ENCODE results near the gene AICDA. TPM values are rescaled to one million over a fixed set of nuclear protein-coding genes. Genes with fewer than 3 reads are reported as not detected.

AICDA gene
- total and polyA plus RNA-seq, 4 donors, result 0.28 TPM; not detected in 3

DNA sequence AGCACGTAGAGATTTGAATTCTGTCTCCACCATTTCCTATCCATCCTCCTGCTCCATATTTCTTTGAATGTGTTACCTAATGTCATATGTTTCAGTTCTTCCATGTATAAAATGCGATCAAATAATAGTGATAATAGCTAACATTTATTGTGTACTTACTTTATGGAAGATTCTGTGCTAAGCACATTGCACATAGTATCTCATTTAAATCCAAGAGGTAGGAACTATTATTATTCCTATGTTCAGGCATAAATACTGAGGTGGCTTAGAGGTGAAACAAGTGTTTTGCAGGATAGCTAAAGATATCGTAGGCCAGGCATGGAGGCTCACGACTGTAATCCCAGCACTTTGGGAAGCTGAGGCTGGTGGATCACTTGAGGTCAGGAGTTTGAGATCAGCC lies 17.5 kb upstream of the AICDA start:
- H3K9me3 ChIP-seq (ENCODE audit: control insufficient read depth in 4 of 4, low read length in 3 of 4), result no peaks in the 10 kb centered on the region
- no peak overlapping the region for H3K27ac ChIP-seq (ENCODE audit: low read depth in 1 of 2, low read length in 2 of 2)
- H3K4me1 ChIP-seq (ENCODE audit: control insufficient read depth in 4 of 4, insufficient read depth in 4 of 4, low read length in 3 of 4), result no peaks in the 10 kb centered on the region
- TF ChIP-seq HNF4A (conservative IDR thresholded peaks at IDR 0.05) (no peak), RXRA (IDR thresholded peaks at IDR 0.05) (no peak), EGR1 (IDR thresholded peaks at IDR 0.05; ENCODE audit: low read depth in 2 of 2) (no peak), HNF4G (IDR thresholded peaks at IDR 0.05) (no peak), FOXA1 (IDR thresholded peaks at IDR 0.05) (no peak), YY1 (IDR thresholded peaks at IDR 0.05) (no peak), TAF1 (conservative IDR thresholded peaks at IDR 0.05) (no peak), NR2F2 (IDR thresholded peaks at IDR 0.05) (no peak), MAX (IDR thresholded peaks at IDR 0.05) (no peak), FOXA2 (IDR thresholded peaks at IDR 0.05) (no peak)
- TF ChIP-seq, protein P1, sequence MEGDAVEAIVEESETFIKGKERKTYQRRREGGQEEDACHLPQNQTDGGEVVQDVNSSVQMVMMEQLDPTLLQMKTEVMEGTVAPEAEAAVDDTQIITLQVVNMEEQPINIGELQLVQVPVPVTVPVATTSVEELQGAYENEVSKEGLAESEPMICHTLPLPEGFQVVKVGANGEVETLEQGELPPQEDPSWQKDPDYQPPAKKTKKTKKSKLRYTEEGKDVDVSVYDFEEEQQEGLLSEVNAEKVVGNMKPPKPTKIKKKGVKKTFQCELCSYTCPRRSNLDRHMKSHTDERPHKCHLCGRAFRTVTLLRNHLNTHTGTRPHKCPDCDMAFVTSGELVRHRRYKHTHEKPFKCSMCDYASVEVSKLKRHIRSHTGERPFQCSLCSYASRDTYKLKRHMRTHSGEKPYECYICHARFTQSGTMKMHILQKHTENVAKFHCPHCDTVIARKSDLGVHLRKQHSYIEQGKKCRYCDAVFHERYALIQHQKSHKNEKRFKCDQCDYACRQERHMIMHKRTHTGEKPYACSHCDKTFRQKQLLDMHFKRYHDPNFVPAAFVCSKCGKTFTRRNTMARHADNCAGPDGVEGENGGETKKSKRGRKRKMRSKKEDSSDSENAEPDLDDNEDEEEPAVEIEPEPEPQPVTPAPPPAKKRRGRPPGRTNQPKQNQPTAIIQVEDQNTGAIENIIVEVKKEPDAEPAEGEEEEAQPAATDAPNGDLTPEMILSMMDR (IDR thresholded peaks at IDR 0.05; ENCODE audit: low read depth, low read length, missing input control), result no peak
- TF ChIP-seq, protein P2, sequence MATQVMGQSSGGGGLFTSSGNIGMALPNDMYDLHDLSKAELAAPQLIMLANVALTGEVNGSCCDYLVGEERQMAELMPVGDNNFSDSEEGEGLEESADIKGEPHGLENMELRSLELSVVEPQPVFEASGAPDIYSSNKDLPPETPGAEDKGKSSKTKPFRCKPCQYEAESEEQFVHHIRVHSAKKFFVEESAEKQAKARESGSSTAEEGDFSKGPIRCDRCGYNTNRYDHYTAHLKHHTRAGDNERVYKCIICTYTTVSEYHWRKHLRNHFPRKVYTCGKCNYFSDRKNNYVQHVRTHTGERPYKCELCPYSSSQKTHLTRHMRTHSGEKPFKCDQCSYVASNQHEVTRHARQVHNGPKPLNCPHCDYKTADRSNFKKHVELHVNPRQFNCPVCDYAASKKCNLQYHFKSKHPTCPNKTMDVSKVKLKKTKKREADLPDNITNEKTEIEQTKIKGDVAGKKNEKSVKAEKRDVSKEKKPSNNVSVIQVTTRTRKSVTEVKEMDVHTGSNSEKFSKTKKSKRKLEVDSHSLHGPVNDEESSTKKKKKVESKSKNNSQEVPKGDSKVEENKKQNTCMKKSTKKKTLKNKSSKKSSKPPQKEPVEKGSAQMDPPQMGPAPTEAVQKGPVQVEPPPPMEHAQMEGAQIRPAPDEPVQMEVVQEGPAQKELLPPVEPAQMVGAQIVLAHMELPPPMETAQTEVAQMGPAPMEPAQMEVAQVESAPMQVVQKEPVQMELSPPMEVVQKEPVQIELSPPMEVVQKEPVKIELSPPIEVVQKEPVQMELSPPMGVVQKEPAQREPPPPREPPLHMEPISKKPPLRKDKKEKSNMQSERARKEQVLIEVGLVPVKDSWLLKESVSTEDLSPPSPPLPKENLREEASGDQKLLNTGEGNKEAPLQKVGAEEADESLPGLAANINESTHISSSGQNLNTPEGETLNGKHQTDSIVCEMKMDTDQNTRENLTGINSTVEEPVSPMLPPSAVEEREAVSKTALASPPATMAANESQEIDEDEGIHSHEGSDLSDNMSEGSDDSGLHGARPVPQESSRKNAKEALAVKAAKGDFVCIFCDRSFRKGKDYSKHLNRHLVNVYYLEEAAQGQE (IDR thresholded peaks at IDR 0.05), result no peak
- DNase-seq (ENCODE audit: low spot score), result no peak
- WGBS, result 88% methylated on average over 4 of the region's 4 CpGs
- no peak overlapping the region for H3K4me3 ChIP-seq (ENCODE audit: low read depth in 1 of 3, low read length in 3 of 3)
- H3K36me3 ChIP-seq (ENCODE audit: control insufficient read depth in 4 of 4, insufficient read depth in 3 of 4, low read depth in 1 of 4, low read length in 3 of 4), result no peaks in the 10 kb centered on the region
- no peak overlapping the region for H3K9ac ChIP-seq (ENCODE audit: low read depth in 1 of 2, low read length in 2 of 2)
- no peaks in the 10 kb centered on the region for H3K27me3 ChIP-seq (ENCODE audit: control insufficient read depth in 4 of 4, insufficient read depth in 4 of 4, low read length in 3 of 4)

DNA sequence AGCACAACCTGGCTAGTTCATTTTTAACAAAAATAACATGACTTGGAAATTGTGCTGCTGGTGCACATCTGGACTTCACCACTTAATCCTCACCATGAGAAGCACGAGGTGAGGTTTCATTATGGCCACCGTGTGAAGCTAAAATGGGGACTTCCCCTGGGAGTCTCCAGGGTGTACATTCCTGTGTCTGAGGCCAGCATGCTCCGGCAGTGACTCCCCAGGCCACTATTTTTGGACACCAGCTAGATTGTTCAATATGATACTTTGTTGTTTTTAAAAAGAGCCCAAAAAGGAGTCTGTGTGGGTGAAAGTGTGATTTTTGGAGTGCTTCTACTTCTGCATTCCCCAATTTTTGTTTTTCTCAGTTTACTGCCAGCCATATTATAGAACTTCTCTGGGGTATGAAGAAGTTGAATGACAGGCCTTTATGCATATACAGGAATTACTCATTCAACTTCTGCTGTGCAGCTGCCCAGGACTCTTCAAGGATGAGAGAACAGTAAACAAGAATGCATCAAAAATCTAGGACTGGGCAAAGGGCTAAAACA lies 16.9 kb upstream of the AICDA start:
- H3K9me3 ChIP-seq (ENCODE audit: control insufficient read depth in 4 of 4, low read length in 3 of 4), result no peaks in the 10 kb centered on the region
- no peak overlapping the region for H3K27ac ChIP-seq (ENCODE audit: low read depth in 1 of 2, low read length in 2 of 2)
- TF ChIP-seq FOXA1 (IDR thresholded peaks at IDR 0.05), result no peak
- no peak for TF ChIP-seq EGR1 (IDR thresholded peaks at IDR 0.05; ENCODE audit: low read depth in 2 of 2)
- TF ChIP-seq, protein P3, sequence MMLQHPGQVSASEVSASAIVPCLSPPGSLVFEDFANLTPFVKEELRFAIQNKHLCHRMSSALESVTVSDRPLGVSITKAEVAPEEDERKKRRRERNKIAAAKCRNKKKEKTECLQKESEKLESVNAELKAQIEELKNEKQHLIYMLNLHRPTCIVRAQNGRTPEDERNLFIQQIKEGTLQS (IDR thresholded peaks at IDR 0.05), result no peak
- no peak for DNase-seq (ENCODE audit: low spot score)
- no peak overlapping the region for H3K9ac ChIP-seq (ENCODE audit: low read depth in 1 of 2, low read length in 2 of 2)
- H3K36me3 ChIP-seq (ENCODE audit: control insufficient read depth in 4 of 4, insufficient read depth in 3 of 4, low read depth in 1 of 4, low read length in 3 of 4), result no peaks in the 10 kb centered on the region
- 54% methylated on average over 3 of the region's 3 CpGs for WGBS
- no peak overlapping the region for H3K4me3 ChIP-seq (ENCODE audit: low read depth in 1 of 3, low read length in 3 of 3)
- H3K4me1 ChIP-seq (ENCODE audit: control insufficient read depth in 4 of 4, insufficient read depth in 4 of 4, low read length in 3 of 4), result no peaks in the 10 kb centered on the region
- no peaks in the 10 kb centered on the region for H3K27me3 ChIP-seq (ENCODE audit: control insufficient read depth in 4 of 4, insufficient read depth in 4 of 4, low read length in 3 of 4)

DNA sequence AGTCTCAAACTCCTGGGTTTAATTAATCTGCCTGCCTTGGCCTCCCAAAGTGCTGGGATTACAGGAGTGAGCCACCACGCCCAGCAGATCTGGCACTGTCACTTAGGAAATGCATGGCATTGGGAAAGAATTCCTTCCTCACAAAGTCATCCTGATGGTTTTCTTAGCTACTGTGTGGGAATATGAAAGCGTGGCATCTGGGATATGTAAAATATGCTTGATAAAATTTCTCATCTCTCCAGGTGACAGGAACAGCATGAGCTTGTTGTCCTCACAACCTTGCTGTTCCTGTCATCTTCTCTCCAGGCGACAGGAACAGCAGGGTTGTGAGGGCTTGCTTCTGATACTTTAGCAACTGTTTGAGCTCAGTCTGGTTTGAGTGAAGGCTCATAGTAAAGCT lies 16.1 kb upstream of the AICDA start:
- no peaks in the 10 kb centered on the region for H3K4me1 ChIP-seq (ENCODE audit: control insufficient read depth in 4 of 4, insufficient read depth in 4 of 4, low read length in 3 of 4)
- 85% methylated on average over 3 of the region's 3 CpGs for WGBS
- no peak overlapping the region for H3K9ac ChIP-seq (ENCODE audit: low read depth in 1 of 2, low read length in 2 of 2)
- H3K4me3 ChIP-seq (ENCODE audit: low read depth in 1 of 3, low read length in 3 of 3), result no peak overlapping the region
- no peaks in the 10 kb centered on the region for H3K27me3 ChIP-seq (ENCODE audit: control insufficient read depth in 4 of 4, insufficient read depth in 4 of 4, low read length in 3 of 4)
- DNase-seq (ENCODE audit: low spot score), result no peak
- H3K27ac ChIP-seq (ENCODE audit: low read depth in 1 of 2, low read length in 2 of 2), result no peak overlapping the region
- no peaks in the 10 kb centered on the region for H3K36me3 ChIP-seq (ENCODE audit: control insufficient read depth in 4 of 4, insufficient read depth in 3 of 4, low read depth in 1 of 4, low read length in 3 of 4)
- no peaks in the 10 kb centered on the region for H3K9me3 ChIP-seq (ENCODE audit: control insufficient read depth in 4 of 4, low read length in 3 of 4)
- TF ChIP-seq ZBTB33 (IDR thresholded peaks at IDR 0.05) (no peak), YY1 (IDR thresholded peaks at IDR 0.05) (no peak), HNF4G (IDR thresholded peaks at IDR 0.05) (no peak), RAD21 (IDR thresholded peaks at IDR 0.05) (no peak), NR2F2 (IDR thresholded peaks at IDR 0.05) (no peak), SP1 (IDR thresholded peaks at IDR 0.05) (no peak), EGR1 (IDR thresholded peaks at IDR 0.05; ENCODE audit: low read depth in 2 of 2) (no peak)
- TF ChIP-seq, protein P2 (IDR thresholded peaks at IDR 0.05), result no peak
- TF ChIP-seq, protein P3 (IDR thresholded peaks at IDR 0.05), result no peak
